M059J (cell line): ENCODE measurements around the gene TFG. TPM values are rescaled to one million over a fixed set of nuclear protein-coding genes. Genes with fewer than 3 reads are reported as not detected.
A peak's percentile ranks its signal among the peaks of the same experiment; 100 is the strongest.
"Not testable (repeated sequence)": the region's sequence is repeated elsewhere in the genome, so short reads cannot be mapped to it uniquely, and the experiment has no call there.

Experiments
- DNase-seq: peaks from one replicate; pipeline ENCODE4 v3.0.0-alpha.2; 2012; ENCODE audit warnings: low read depth
- total RNA-seq: library from RNA; depleted of rRNA; stranded (reverse); fragments of >200 nt; shearing (Covaris generic); gene quantifications from 2 replicates; pipeline ENCODE4 v1.2.3, GENCODE V29; 2014; rRNA removed

Gene TFG
- 175 and 189 TPM in 2 replicates for total RNA-seq

GRCh38 chr3:100708989-100709841, at the start of gene TFG:
TFG (plus strand) TSS chr3:100709494; CDS start chr3:100713686, 4,192 bp downstream.
- DNase-seq = peak; percentile 100

DNA sequence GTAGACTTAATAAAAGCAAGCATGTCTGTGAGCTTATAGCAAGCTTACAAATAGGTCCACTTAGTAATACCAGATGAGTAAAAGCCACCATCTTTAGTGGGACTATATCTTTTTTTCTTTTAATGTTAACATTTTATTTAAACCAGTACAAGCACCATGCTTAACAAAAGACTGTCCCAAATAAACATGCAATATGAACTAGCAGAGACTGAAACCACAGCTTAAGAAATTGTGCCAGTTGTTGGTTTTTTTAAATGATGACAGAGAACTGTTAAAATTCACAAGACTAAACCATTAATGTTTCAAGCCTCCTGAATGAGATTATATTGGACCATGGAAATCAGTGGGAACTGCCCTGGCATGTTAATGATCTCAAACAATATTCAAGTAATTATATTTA, 48.0 kb upstream of the TFG start:
- peak; percentile 19 for DNase-seq

GRCh38 chr3:100662113-100662823, 47.0 kb upstream of the TFG start:
- peak; percentile 65 for DNase-seq

DNA sequence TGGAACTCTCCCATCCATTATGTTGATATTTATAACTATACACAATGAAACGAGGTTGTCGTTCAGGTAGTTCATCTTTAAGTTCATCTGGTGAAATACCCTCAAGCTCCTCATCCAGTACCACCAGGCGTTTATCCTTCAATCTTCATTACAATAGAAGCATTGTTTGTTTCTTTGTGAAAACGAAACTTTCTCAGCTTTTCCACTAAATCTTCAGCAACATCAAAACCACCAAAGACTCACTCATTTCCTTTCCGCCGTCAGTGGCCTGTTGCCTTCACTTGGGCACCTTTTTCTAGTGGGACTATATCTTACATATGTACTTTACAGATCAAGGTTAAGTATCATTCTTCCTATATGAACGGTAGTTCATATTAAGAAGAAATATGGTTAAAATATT, 44.1 kb upstream of the TFG start:
- DNase-seq = peak; percentile 71

DNA sequence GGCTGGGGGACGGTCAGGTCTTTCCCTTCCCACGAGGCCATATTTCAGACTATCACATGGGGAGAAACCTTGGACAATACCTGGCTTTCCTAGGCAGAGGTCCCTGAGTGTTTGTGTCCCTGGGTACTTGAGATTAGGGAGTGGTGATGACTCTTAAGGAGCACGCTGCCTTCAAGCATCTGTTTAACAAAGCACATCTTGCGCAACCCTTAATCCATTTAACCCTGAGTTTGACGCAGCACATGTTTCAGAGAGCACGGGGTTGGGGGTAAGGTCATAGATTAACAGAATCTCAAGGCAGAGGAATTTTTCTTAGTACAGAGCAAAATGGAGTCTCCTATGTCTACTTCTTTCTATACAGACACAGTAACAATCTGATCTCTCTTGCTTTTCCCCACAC, 42.6 kb upstream of the TFG start:
- not testable (repeated sequence) for DNase-seq

GRCh38 chr3:100667316-100667715, 42.0 kb upstream of the TFG start:
- not testable (repeated sequence) for DNase-seq

- DNase-seq = not testable (repeated sequence)
Measured at GRCh38 chr3:100670995-100671394, 38.3 kb upstream of the TFG start.

DNA sequence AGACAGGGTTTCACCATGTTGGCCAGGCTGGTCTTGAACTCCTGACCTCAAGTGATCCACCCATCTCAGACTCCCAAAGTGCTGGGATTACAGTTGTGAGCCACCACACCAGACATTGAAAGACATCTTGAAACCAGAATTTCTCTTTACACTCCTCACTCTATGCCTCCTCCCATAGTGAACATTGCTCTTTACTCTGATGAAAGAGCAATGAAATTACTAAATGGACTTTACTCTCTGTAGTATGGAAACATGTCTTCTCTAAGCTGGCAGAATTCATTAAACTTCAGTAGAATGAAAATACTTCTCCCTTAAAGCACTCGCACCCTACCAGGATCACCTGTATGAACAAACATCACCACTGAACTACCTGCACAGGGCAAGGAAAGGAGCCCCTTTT, 27.8 kb upstream of the TFG start:
- no peak for DNase-seq

GRCh38 chr3:100682056-100682853, 27.0 kb upstream of the TFG start:
- no peak for DNase-seq

DNA sequence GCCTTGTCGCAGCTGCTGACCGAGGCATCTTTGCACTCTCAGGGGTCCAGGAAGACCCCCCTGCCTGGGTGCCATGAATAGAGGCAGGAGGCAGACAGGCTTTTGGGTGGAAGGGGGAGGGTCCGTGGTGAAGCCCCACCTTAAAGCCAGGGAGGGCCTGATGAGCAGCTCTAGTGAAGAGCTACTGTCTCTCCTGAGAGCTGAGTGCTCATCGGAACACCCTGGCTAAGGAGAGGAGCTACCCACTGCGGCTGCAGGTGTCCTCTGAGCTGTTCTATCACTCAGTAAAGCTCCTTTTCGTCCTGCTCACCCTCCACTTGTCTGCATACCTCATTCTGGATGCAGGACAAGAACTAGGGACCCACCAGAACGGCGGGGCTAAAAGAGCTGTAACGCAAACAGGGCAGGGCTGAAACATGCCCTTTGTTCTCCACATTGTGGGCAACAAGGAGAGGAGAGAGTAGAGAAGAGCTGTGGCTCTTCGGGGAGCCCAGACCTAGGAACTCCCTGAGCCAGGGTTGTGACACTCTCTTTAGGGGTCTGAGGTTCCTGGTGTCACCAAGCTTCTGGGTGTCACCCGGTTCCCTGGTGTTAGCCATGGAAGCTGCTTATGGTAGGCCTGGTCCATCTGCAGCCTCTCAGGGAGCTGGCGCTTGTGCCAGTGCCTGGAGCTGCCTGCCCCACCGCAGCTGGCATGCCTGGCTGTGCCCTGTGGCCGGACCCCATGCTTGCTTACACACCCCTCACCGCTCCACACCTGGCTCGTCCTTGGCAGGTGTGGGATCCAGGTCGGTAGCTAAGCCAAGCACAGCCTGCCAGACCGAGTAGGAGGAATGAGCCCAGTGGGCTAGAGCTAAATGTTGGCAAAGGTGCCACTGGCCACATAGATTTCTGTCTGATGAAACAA, 26.2 kb upstream of the TFG start:
- no peak for DNase-seq

DNA sequence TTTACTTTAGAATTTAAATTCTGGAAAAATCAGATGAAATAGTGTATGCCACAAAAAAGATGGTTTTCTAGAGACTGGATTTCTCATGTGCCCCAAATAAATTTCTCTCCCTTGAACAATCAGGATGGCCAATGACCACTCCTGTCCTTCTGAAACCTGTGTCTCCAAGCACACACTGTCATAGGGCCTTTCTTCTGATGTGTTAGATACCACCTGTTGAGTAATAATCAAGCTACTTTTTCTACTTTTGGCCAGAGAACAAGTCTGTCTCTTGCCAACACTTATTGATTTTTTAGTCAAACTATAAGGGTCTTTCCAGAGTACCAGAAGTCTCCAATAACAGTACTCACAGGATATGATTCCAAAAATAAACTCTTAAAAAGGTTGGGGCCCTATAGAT, 16.1 kb upstream of the TFG start:
- no peak for DNase-seq

DNA sequence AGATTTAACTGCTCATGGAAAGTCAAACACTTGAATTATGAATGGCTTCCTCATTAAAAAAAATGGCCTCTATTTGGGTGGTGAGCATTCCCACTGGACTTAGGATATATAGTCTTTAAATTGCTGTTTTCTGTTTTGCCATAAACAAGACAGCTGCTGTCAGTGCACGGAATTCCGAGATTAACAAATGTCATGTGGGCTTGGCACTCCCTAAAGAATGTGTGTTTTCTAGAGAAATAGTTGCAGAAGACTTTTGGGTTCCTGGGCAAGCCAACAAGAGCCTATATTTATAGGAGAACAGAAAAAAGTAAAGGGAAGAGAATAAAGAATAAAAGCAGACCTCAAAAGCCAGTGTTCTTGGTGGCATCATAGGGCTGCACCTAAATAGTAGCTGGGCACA, 13.6 kb upstream of the TFG start:
- no peak for DNase-seq

DNA sequence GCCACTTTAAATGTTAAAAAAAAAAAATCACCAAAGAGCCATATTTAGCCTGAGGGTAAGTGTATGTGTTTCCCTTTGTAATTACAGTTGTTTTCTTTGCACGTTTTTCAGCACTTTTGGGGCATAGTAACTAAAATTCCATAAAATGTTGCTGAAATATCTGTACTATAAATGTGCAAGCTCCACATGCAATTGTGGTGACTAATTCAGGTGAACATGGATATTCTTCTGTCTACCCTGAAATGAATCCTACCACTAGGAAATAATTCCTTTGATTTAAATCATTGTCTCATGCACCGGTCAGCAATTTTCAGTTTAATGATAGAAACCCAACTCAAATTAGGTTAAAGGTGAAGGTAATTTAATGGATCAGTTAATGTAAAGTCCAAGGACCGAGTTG, 13.1 kb upstream of the TFG start:
- no peak for DNase-seq

GRCh38 chr3:100697172-100697571, 12.1 kb upstream of the TFG start:
- no peak for DNase-seq

GRCh38 chr3:100697723-100698285, 11.5 kb upstream of the TFG start:
- no peak for DNase-seq

DNA sequence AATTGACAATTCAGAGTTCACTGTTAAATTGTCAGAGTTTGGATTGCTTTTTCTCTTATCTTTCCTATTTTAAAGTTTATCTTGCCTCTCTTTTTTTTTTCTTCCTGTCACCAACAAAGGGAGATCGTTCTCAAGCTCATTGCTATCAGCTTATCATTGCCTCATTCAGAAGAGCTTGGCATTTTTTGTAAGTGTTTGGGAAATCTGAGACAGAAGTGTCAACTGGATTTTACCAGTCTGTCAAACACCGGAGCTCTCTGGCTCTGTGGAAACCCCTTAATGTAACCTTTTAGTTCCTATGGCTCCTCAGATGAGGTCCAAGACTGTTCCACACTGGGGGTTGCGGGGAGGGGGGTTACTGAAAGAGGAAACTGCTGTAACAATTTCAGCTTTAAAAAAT, 10.6 kb upstream of the TFG start:
- DNase-seq = no peak

GRCh38 chr3:100700708-100701107, 8.6 kb upstream of the TFG start:
- no peak for DNase-seq

GRCh38 chr3:100702082-100702979, 7.0 kb upstream of the TFG start:
- DNase-seq = no peak

DNA sequence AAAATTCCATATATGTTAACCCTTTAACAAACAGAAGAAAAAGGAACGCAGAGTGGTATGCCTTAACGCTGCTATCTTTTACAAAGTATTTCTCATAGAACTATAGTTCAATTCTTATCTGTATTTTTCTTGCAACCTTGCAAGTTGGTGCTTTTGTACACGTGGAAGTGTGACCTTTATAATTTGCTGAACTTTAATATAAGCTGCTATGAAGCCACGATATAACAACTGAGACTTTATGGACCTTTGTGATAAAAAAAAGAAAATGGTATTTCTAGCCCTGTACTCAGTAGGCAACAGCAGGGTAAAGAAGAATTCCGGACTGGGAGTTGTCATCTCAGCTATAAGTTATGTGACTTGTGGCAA, 6.3 kb upstream of the TFG start:
- DNase-seq = no peak

- no peak for DNase-seq
Measured at GRCh38 chr3:100703865-100704264, 5.4 kb upstream of the TFG start.
